Esophagus squamous epithelium (tissue), 4 donors: ENCODE data around the gene C1QTNF1.

Experiments
- CTCF ChIP-seq, 6 experiments: fragments of 450-650 bp in 4 of 6; fragments of 200-600 bp in 2 of 6; sonication (generic) in 2 of 6; IDR thresholded peaks; one replicate each; pipeline ENCODE4 v1.5.1; 2016 to 2019; ENCODE audit warnings: antibody characterized with exemption in 6 of 6, mild to moderate bottlenecking in 4 of 6, moderate library complexity in 4 of 6
- POLR2A ChIP-seq, 4 donors: fragments of 450-650 bp; IDR thresholded peaks; one replicate each; pipeline ENCODE4 v1.6.1; 2017; ENCODE audit warnings: antibody characterized with exemption in 4 of 4, mild to moderate bottlenecking in 4 of 4, moderate library complexity in 3 of 4

GRCh38 chr17:79053251-79053925, 29.4 kb downstream of the C1QTNF1 start:
- no peak for TF ChIP-seq CTCF (IDR thresholded peaks at IDR 0.05)
- TF ChIP-seq POLR2A (IDR thresholded peaks at IDR 0.05): no peak
